Amygdala (tissue), 56 donors: ENCODE results near the gene POU4F1.

ENCODE experiments used
- DNase-seq, 56 donors: peaks; one replicate each; lab custom pipeline; 2025; lab: John Stamatoyannopoulos, UW

The POU4F1 gene

GRCh38 chr13:78593652-78594455 is 9.5 kb downstream of the POU4F1 start:
- no peak for DNase-seq

- no peak for DNase-seq
Observed at GRCh38 chr13:78593129-78593528, 10.2 kb downstream of the POU4F1 start.

- no peak for DNase-seq
Observed at GRCh38 chr13:78592584-78592983, 10.8 kb downstream of the POU4F1 start.

GRCh38 chr13:78589206-78589605 is 14.1 kb downstream of the POU4F1 start:
- no peak for DNase-seq

- DNase-seq, result no peak
Observed at GRCh38 chr13:78587395-78587794, 16.0 kb downstream of the POU4F1 start.

- DNase-seq, result no peak
Observed at GRCh38 chr13:78586706-78587105, 16.6 kb downstream of the POU4F1 start.

- no peak for DNase-seq
Observed at GRCh38 chr13:78576261-78576660, 27.1 kb downstream of the POU4F1 start.

GRCh38 chr13:78572459-78572858 is 30.9 kb downstream of the POU4F1 start:
- DNase-seq, result no peak

GRCh38 chr13:78569029-78569428 is 34.3 kb downstream of the POU4F1 start:
- no peak for DNase-seq

- DNase-seq, result no peak
Observed at GRCh38 chr13:78566631-78567030, 36.7 kb downstream of the POU4F1 start.

- no peak for DNase-seq
Observed at GRCh38 chr13:78562237-78562889, 41.0 kb downstream of the POU4F1 start.
